ENCODE measurements around the gene GTF2H4. TPM values are rescaled to one million over a fixed set of nuclear protein-coding genes. Genes with fewer than 3 reads are reported as not detected.

The GTF2H4 gene
- total and polyA plus RNA-seq, 2 of the 8 experiments (the other 6 are each of a cell fraction or from before 2014, with no cell fraction given): 42.3 to 53.4 TPM

- Histone ChIP-seq H3K23ac (ENCODE audit: insufficient read length) (no peak overlapping the region), H3K79me1 (ENCODE audit: low read depth, low read length) (no peaks in the 10 kb centered on the region), H3K9ac (replicated peaks in 1 of 4; ENCODE audit: extremely low read depth in 1 of 4, low read depth in 3 of 4, low read length in 3 of 4) (peak overlapping the region in 1 of 4 experiments; percentile 55; a peak in 2 of 7 replicates), H3K18ac (ENCODE audit: extremely low read depth, low read length) (no peak overlapping the region), H4K20me1 (replicated peaks in 1 of 2; ENCODE audit: control insufficient read depth in 1 of 2, insufficient read depth in 2 of 2, low read length in 2 of 2) (no peaks in the 10 kb centered on the region), H2BK120ac (replicated peaks; ENCODE audit: low read depth, low read length) (no peak overlapping the region), H2BK5ac (ENCODE audit: low read depth, low read length) (no peak overlapping the region), H3K27me3 (replicated peaks in 1 of 4; ENCODE audit: control insufficient read depth in 3 of 4, extremely low read depth in 1 of 4, insufficient read depth in 3 of 4, low read length in 3 of 4) (no peaks in the 10 kb centered on the region), H2AK5ac (ENCODE audit: low read depth, low read length) (peak overlapping the region; percentile 34; the same call in 1 of the 2 replicates), H2BK20ac (ENCODE audit: low read length) (no peak overlapping the region), H3K56ac (replicated peaks; ENCODE audit: insufficient read length, low read depth, low read length) (no peak overlapping the region), H3K14ac (ENCODE audit: insufficient read length) (no peak overlapping the region), H3K23me2 (ENCODE audit: low read depth, low read length) (peaks cover 3% of the 10 kb centered on the region; the same call in 1 of the 2 replicates), H3K79me2 (ENCODE audit: control insufficient read depth in 1 of 2, insufficient read depth in 2 of 2, low read length in 2 of 2) (no peaks in the 10 kb centered on the region; a peak in 1 of 4 replicates), H2BK15ac (ENCODE audit: low read length) (no peak overlapping the region), H3K4me1 (replicated peaks in 1 of 4; ENCODE audit: control insufficient read depth in 3 of 4, insufficient read depth in 4 of 4, low read length in 3 of 4) (peaks cover 0 to 14% (median 6%) of the 10 kb centered on the region in 4 experiments; a peak in 5 of 7 replicates), H2BK12ac (ENCODE audit: low read depth, low read length) (peak overlapping the region; percentile 27; the same call in 1 of the 2 replicates), H3K27ac (ENCODE audit: low read depth, low read length) (no peak overlapping the region), H2AFZ (ENCODE audit: low read length) (no peak overlapping the region), H3K4me3 (ENCODE audit: extremely low read depth in 1 of 4, insufficient read depth in 2 of 4, low read depth in 3 of 4, low read length in 4 of 4) (peak overlapping the region; percentile 41 to 74 (median 66)), H4K8ac (ENCODE audit: extremely low read depth, insufficient read depth, low read length) (no peak overlapping the region), H3K4me2 (ENCODE audit: insufficient read depth in 1 of 2, low read depth in 2 of 2, low read length in 2 of 2) (peak overlapping the region; percentile 68 to 97), H3K4ac (replicated peaks; ENCODE audit: insufficient read length, low read depth, low read length) (no peak overlapping the region), H3K9me3 (ENCODE audit: insufficient read depth in 2 of 2, low read depth in 1 of 2, low read length in 1 of 2) (no peaks in the 10 kb centered on the region), H3K36me3 (ENCODE audit: control insufficient read depth in 2 of 4, insufficient read depth in 4 of 4, low read length in 3 of 4) (peaks cover 5 to 18% (median 10%) of the 10 kb centered on the region in 4 experiments; a peak in 7 of 8 replicates), H4K91ac (replicated peaks; ENCODE audit: insufficient read length, low read length) (no peak overlapping the region), H4K5ac (ENCODE audit: insufficient read length, low read depth, low read length) (no peak overlapping the region)
- POLR2A ChIA-PET (ENCODE audit: partially characterized antibody): interaction anchor here (0.6 to 4.0 kb wide), 20 partner anchors 8 to 196 kb away, joined by 3 to 22 read pairs (median 3); partner anchors contain the start of gene DDR1
- DNase-seq (ENCODE audit: low read depth in 1 of 2, low spot score in 2 of 2) (no peak), FAIRE-seq (no peak)
- 76% methylated on average over 17 of the region's 17 CpGs; no CpG with 5 or more reads in 1 of the 2 experiments for WGBS, 2 experiments (ENCODE audit: extremely low coverage in 1 of 2, insufficient coverage in 1 of 2, insufficient read length in 1 of 2, insufficient replicate concordance in 2 of 2, low coverage in 1 of 2, low lambda C conversion rate in 2 of 2, missing lambda C conversion rate in 1 of 2)
- CTCF ChIA-PET (ENCODE audit: partially characterized antibody): interaction anchor here (0.7 to 16.0 kb wide), 49 partner anchors 10 to 242 kb away, joined by 3 to 285 read pairs (median 5); partner anchors contain the start of genes DDR1, MUC21, MUCL3 and SFTA2
- TF ChIP-seq CTBP2 (IDR thresholded peaks at IDR 0.05; ENCODE audit: borderline replicate concordance, insufficient read depth, insufficient read length, low read length) (no peak), POU5F1 (IDR thresholded peaks at IDR 0.05; ENCODE audit: low read depth, low read length) (no peak), RXRA (IDR thresholded peaks at IDR 0.05; ENCODE audit: insufficient read depth, low read depth, low read length) (no peak), KDM5A (IDR thresholded peaks at IDR 0.05; ENCODE audit: low read length) (no peak), SIX5 (IDR thresholded peaks at IDR 0.05; ENCODE audit: low read depth, low read length) (no peak), CEBPB (IDR thresholded peaks at IDR 0.05; ENCODE audit: low read depth, low read length) (no peak), KDM1A (IDR thresholded peaks at IDR 0.05; ENCODE audit: borderline replicate concordance, low read length) (no peak), CTCF (IDR thresholded peaks at IDR 0.05; ENCODE audit: control extremely low read depth in 1 of 3, insufficient read depth in 1 of 3, low read depth in 1 of 3, low read length in 3 of 3) (no peak), YY1 (IDR thresholded peaks at IDR 0.05; ENCODE audit: low read depth, low read length) (no peak)
Measured at GRCh38 chr6:30914854-30915590, 7.0 kb downstream of the GTF2H4 start.

Data from H1 (cell line).